ENCODE data around the gene ISCA2. TPM values are rescaled to one million over a fixed set of nuclear protein-coding genes. Genes with fewer than 3 reads are reported as not detected.
A peak's percentile ranks its signal among the peaks of the same experiment; 100 is the strongest.

ISCA2 gene
- polyA plus RNA-seq, 5 donors: 29.8 to 38.3 (median 35.5) TPM

DNA sequence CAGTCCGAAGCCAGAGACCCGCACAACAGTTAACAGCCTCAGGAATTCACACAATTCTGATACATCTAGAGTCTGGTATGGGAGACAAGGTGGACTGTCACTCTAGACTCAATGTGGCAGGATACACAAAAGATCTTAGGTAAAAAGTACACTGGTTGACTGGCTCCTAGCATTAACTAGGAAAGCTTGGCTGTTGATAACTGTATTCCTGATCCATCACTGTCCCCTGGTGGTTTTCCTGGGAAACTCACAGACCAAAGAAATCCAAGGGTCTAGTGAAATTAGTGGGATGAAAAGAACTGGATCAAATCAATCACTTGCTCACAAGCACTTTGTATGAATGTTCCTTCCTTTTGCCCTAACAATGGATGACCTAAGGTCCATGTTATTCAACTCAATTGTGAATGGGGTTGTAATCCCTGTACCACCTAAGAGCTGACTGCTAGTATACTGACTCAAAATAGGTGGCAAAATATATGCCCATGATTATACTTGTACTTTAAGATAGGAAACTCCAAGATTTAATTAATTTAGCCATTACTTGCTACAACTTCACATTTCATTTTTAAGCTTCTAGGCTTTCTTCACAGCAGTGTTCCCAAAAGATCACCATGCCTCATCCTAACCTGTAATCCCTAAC, 14.4 kb upstream of the ISCA2 start:
- DNase-seq: peak in 1 of 2 donors; percentile 16

DNA sequence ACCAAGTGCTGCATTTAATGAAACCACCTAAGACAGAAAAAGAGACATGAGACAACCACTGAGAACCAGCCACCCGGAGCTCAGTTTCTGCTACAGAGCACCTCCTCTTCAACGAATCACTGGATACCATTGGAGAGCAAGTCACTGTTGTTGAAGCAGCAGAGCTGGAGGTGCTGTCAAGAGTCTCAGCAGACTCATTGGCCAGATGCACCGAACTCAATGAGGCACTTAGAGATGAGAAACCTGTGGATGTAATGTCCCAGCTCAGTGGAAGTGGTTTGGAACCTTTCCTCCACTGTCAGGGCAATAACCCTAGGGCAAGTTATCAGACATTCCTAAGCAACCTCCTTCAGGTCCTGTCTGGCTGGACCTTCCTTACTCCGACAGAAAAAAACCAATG, 13.5 kb upstream of the ISCA2 start:
- no peak for DNase-seq

DNA sequence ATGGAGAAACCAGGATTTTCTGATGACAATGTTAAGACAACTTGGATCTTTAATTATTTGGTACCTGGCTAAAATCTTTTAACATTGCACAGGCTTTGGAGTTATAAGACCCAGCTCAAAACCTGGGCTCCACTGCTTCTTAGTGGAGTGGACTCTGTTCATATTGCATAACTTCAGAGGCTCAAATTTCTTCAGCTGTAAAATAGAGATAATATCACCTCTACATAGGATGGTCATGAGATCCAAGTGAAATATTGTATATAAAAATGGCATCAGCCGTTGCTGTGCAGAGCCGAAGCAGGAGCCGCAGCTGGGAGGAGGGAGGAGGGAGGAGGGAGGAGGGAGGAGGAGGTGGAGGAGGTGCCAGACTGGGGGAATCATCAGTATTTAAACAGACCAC, 11.0 kb upstream of the ISCA2 start:
- no peak for DNase-seq

DNA sequence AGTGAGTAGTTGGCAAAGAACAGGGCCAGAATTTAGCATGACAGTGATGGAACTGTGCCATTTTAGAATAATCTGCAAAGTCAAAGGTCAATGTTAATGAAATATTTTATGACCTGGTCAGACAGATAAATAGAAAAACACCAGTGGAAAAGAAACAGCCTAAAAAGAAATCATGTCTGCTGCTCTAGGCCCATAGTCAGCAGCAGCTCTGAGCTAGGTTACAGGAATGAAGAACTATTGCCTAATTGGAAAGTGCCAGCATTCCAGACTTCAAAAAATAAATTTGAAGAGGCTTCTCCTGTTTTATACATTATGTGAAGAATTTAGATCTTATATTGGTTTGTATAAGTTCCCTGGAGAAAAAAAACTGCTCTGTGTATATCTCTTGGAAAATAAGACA, 10.2 kb upstream of the ISCA2 start:
- no peak for DNase-seq

DNA sequence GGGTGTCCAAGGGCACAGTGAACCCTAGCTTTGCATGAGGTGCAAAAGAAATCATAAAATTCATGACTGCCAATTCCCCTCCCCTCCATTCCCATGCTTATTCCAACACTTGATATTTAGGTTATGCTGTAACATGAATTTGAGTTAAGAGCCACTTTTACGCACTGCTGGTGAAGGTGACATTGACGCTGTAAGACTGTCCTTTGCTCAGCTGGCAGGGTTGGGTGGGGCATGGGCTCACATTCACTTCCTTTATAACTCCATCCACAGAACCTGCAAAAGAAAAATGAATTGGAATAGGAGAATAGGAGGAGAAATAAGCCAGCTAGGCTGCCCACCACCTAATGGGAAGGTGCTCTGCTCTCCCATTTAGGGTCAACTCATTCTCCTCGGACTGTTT, 7.4 kb upstream of the ISCA2 start:
- DNase-seq: no peak

DNA sequence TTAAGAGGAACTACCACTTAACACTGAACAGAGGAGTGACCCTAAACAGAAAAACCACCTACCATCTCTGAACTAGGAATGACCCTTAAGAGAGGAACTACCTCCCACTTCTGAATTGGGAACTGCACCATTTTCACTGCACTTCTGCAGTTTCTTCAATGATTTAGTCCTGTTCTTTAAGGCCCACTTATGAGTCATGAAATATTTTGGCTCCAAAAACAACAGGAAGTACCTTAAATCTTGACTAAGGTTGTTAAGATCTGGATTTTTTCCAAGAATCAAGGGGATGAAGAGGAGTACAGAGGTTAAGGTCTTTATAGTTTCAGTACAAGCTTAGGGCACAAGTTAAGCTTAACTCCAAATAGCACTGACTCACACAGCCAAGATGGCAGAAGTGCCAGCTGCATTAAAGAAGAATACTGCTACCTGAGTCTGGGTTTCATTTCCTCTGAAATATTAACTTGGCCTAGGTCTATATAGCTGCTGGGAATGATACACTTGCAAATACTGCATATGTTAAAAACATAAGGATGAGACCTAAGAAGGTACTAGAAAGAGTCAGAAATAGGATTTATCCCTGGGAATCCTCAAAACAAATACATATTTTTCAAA, 4.7 kb upstream of the ISCA2 start:
- peak; percentile 31 to 37 for DNase-seq

DNA sequence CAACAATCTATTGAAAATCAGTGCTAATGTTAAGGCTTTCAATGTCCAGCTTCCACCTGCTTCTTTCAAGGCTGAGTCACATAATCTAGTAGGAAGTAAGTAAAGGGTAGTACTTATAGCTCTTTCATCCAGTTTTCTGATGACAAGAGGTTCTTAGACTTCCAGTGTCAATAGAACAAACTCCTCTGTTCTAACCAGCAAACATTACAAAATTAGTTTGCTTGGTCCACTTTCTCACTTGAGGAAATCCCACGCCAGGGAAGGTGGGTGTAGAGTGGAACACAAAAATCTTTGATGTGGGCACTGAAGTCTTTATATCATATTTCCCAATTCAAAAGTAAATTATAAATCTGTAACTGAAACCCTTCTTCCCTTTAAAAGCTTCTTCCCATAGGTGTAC, 3.1 kb upstream of the ISCA2 start:
- DNase-seq: no peak

DNA sequence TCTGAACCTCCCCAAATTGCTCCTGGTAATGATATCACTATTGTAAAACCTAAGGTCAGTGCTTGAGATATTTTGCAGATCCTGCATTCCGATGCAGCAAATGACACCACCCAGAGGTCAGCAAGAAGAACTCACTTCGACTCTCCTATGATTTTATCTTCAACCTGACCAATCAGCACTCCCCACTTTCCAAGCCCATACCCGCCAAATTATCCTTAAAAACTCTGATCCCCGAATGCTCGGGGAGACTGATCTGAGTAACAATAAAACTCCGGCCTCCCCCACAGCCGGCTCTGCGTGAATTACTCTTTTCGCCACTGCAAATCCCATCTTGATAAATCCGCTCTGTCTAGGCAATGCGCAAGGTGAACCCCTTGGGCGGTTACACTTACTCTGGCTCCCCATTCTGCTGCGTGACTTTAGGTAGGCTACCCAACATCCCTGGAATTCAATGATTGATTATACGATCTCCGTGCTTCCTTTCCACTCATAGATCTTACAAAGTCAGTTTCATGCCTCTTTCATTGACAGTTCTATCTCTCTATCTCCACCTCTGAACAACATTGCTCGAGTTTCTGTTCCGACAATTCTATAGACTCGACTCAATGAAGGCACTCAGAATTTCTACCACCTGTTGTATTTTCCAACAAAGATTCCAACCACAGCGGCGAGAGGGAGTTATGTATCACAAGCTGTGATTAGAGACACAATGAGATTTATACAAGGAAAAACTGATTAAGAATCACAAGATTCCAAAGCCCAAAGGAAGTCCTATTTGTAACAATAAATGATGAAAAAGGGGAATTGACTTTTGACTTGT, 1.4 kb upstream of the ISCA2 start:
- DNase-seq: no peak

DNA sequence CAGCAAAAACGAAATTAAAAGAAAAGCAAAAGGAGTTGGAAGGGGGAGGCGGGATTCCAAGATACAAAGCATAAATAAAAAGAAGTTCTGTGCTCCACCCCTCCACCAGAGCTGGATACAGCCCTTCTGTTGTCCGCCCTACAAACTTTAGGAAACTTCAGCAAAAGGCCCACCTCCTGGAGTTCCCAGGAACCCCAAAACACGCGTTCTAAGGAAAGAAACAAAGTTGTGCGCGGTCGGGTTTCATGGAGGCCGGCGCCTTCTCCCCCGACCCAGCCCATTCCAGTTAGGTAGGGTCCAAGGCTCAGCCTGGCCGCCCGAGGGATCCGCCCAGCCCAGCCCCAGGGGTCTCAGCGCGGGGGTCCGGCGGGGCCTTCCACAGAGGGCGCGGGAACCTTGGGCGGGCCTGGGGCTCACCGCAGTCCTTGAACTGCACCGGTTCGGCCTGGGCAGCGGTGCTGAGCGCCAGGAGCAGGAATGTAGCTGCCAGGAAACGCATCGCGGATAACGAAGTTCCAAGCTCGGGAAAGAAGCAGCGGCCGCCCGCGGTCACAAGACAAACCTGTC, 706 bp upstream of the ISCA2 start, which contains the start of gene NPC2:
NPC2 (minus strand) TSS at position 530 of the 567 bp plus-strand sequence; CDS start at position 499, 31 bp downstream.
- DNase-seq: no peak

DNA sequence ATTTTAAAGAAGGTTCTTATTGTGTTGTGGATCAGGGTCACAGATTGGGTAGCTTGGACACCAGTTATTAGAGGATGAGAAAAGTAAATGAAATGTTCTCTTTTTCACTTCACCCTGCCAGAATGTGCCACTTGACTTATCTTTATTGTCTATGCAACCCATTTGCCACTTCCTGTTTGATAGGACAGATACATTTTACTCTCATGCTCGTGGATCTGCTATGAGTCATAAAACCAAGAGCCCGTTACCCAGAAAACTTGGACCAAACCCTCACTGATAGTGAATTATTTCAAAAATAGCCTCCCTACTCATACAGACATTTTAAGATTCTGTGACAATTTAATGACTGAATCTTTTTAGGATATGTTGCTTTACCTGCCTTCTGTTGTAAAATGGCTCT, 1.8 kb downstream of the ISCA2 start:
- DNase-seq: no peak

DNA sequence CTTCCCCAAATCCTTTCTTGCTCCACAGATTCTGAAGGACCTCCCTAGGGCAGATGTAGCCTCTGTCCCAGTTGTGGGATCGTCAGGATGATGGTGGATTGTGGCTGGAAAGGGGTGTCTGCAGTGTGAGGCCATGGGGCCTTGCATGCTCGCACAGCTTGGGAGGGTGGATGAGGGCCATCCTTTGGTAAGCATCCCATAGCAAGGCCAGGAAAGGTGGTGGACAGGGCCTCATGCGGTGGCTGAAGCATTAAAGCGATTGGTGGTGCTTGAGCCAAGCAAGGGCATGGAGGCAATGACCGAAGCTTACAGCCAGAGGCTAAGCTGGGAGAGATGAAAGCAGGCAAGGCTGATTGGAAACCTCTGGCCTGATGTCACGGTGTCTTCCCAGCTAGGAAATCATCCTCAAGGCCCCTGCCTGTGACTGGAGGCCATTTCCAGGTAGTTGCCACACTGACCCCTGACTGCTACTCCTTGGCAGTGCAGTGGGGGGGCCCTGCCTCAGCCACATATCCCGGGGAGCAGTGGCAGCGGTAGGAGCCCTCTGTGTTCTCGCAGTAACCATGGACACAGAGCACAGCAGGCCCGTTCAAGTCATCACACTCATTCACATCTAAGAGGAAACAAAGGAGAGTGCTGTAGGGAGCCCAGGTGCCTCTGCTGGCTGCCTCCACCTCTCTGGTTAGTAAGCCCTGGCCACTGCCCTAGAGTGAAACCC, 7.0 kb downstream of the ISCA2 start:
- DNase-seq: no peak

DNA sequence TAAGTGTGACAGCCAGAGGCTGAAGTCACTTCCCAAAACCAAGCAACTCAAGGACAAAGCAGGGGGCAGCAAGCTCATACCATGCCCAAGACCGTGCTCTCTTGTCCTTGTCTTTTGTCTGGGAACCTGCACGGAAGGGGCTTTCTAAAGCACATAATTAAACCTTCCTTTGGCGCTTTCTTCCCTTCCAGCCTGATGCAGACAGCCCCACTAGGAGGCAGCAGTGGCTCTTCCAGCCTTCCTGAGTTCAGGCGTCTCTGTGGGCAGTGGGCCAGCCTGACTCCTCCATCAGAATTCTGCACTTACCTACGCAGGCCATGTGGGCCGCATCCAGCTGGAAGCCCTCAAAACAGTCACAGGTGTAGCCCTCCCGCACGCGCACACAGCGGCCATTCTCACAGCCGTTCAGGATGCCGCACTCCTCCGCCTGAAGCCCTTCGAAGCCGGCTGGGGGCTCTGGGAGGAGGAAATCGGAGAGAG, 7.6 kb downstream of the ISCA2 start:
- peak; percentile 62 to 74 for DNase-seq

DNA sequence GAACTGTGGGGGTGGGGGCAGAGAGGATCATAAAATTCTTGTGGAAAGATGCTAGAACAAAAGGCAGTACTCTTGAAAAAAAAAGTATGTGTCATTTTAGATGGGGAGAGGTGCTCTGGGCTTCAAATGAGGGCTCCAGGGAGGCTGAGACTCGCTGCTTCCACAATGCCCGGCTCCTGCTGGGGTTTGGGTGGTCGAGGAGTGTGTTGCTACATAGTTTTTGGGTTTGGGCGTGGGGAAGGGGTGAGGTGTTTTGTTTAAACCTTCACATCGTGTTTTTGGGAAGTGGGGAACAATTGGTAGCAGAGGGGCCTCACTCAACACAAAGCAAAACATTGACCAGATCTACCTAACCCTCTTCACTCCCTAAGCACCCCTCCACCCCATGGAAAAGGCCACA, 8.1 kb downstream of the ISCA2 start:
- DNase-seq: no peak

DNA sequence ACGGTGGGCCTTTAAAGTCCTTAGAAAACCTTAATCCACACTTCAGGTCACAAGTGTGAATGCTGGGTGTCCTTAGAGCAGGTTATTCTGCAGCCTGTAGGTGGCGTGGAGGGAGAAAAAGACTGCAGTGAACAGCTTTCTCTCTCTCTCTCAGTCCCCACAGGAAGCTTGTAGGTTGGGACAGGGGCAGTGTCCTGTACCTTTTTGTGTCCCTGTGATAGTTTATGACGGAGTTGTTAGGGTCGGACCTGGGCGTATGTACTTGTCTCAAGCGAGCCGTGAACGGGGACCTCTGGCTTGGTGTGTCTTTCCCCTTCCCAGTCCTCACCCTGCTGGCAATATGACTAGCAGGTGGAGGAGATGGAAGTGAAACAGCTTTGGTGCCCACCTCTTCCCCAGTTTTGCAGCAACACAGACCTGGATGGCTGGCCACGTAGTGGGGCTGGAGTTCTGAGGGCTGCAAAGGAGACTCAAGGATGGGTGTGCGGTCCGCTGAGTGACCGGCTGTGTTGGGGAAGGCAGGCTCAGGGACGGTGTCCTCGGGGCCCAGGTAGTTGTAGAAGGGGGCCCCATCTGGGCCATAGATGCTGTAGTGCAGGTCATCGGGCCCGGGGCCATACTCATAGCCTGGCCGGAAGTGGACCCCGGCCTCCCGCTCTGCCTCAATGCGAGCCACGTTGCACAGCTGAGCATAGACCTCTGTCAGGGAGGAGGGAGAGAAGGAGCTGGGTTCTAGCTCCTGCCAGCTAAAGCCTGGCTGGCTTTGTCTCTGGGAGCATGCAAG, 8.9 kb downstream of the ISCA2 start:
- DNase-seq: peak in 1 of 2 donors; percentile 17

DNA sequence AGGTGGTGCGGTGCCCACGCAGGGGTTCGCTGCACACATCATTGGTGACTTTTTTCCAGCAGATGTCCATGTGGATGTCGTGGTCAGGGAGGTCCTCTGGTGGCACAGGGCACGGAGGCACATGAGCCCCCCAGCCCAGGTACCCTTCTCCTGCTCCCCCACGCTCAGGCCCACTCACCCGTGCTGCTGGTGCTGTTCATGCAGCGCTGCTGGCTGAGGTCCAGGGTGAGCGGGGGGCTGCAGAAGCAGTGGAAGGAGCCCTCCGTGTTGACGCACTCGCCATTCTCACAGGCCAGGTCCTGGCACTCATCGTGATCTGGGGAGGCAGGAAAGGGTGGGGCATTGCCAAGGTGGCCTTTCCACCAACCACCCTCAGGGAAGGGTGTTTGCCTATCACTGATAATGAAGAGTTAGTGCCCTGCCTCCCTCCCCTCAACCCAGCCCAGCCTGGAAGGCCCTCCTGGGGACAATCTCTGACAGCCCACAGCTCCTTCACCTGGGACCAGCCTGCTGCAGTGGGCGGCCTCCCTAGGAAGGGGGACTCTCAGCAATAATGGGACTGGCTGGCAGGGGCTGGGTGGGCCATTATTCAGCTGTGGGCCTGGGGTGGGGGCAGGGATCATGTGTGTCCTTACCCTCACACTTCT, 9.8 kb downstream of the ISCA2 start:
- no peak for DNase-seq

DNA sequence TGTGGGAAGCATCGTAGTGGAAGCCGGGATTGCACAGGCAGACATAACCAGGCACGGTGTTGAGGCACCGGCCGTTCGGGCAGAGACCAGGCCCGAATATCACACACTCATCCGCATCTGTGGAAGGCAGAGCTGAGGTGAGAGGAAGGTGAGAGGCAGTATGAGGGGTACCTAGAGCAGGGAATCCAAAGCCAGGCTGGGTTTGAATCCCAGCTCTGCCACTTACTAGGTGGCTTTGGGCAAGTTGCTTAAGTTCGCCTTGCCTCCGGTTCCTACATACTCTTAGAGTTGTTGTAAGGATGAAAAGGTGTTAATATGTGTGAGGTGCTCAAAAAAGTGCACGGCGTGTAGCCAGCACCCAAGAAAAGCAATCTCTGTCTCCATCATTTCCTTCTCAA, 10.4 kb downstream of the ISCA2 start:
- DNase-seq: no peak

DNA sequence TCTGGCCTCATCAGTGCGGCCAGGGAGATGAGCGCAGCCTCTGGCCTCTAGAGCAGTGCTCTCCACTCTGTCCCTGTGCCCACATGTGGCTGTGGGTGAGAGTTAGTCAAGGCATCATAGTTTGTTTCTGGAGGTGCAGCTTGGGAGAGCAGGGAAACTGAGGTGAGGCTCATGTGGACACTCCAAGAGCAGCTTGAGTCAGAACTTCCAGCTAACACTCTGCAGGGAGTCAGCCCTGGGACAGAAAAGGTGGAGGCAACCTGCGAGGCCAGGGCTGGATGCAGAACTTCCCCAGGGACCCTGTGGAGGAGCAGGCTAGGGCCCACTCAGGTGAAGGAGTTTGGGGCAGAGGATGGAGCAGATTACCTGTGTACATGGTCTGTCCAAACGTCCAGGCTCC, 10.8 kb downstream of the ISCA2 start:
- no peak for DNase-seq

DNA sequence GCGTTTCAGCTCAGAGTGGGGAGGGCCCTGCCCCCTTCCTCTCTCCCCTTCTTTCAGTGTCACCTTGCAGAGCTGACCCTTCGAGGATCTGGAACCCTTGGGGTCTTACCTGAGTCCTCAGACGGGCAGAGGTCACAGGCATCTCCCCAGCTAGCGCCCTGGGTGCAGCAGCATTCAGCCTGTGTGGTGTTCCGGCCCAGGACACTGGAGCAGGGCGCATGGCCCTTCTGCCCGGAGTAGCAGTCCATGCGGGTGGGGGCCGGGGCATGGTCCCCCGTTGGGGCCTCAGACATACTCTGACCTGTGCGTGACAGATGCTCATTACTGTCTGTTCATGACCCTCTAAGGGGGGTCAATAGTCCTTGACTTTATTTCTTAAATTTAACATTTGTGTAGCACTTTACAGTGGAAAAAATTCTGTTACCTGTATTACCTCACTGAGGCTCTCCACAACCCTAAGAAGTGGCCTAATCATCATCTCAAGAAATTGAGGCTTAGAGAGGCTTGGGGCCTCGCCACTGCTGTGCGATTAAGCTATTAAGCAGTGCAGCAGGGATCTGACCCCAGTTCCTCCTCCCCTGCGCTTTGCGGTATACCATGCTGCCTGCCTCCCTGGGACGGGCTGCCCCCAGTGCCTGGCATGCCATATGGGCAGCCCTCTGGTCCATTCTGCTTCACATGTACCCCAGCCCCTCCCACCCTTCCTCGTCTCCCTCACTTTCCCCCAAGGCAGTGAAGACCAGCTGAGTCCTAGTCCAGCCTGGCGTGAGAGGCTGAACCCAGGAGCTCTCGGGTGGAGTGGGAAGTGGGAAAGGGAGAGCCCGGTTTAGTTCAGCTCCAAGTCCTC, 11.5 kb downstream of the ISCA2 start:
- DNase-seq: no peak

DNA sequence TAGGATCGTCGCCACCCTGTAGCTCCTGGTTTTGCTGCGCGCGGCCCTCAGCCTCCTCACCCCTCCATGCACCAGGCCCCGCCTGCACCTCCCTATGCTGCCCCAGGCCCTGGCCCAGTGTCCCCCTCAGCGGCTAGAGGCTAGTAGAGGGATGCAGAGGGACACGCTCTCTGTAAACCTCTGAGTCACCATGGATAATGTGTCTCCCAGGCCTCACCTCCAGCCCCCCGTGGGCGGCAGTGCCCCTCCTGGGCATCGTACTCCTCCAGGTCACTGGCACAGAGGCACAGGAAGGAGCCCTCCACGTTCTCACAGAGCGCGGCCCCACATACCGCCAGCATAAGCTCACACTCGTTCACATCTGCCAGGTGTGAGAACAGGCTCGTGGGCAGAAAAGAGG, 12.3 kb downstream of the ISCA2 start:
- DNase-seq: no peak
